ENCODE data around the gene ISY1. TPM values are rescaled to one million over a fixed set of nuclear protein-coding genes. Genes with fewer than 3 reads are reported as not detected.

Gene ISY1
- total RNA-seq, 4 donors from 2014 or later, result 4.1 to 39.3 (median 22.3) TPM

- Histone ChIP-seq H3K4me3 (no peak overlapping the region), H3K9me3 (no peaks in the 10 kb centered on the region), H3K36me3 (no peaks in the 10 kb centered on the region), H3K4me1 (no peaks in the 10 kb centered on the region), H3K27me3 (no peaks in the 10 kb centered on the region), H3K27ac (no peak overlapping the region)
- intact Hi-C loops (cut with DNase I; ENCODE audit: low total_unique reads), result no loop called here
- no peak for TF ChIP-seq POLR2A (IDR thresholded peaks at IDR 0.05)
- no peak for TF ChIP-seq CTCF (IDR thresholded peaks at IDR 0.05)
- no peak for DNase-seq
These were observed 30.5 kb downstream of the ISY1 start for GRCh38 chr3:129130291-129130813.

GRCh38 chr3:129128357-129129155 is 32.3 kb downstream of the ISY1 start:
- H3K4me1 ChIP-seq, result no peaks in the 10 kb centered on the region
- intact Hi-C loops (cut with DNase I; ENCODE audit: low total_unique reads), result no loop called here
- H3K36me3 ChIP-seq, result no peaks in the 10 kb centered on the region

GRCh38 chr3:129126726-129127280 is 34.1 kb downstream of the ISY1 start:
- intact Hi-C loops (cut with DNase I; ENCODE audit: low total_unique reads), result no loop called here
- Histone ChIP-seq H3K4me1 (no peaks in the 10 kb centered on the region), H3K4me3 (no peak overlapping the region), H3K36me3 (no peaks in the 10 kb centered on the region), H3K27ac (no peak overlapping the region), H3K9me3 (no peaks in the 10 kb centered on the region), H3K27me3 (no peaks in the 10 kb centered on the region)
- no peak for DNase-seq
- TF ChIP-seq POLR2A (IDR thresholded peaks at IDR 0.05) (no peak), CTCF (IDR thresholded peaks at IDR 0.05) (no peak)

More at GRCh38 chr3:129128357-129129155, 32.3 kb downstream of the ISY1 start:
- no peak overlapping the region for H3K27ac ChIP-seq
- DNase-seq, result no peak
- no peak overlapping the region for H3K4me3 ChIP-seq
- H3K27me3 ChIP-seq, result no peaks in the 10 kb centered on the region
- TF ChIP-seq CTCF (IDR thresholded peaks at IDR 0.05) (no peak), POLR2A (IDR thresholded peaks at IDR 0.05) (no peak)
- H3K9me3 ChIP-seq, result no peaks in the 10 kb centered on the region

DNA sequence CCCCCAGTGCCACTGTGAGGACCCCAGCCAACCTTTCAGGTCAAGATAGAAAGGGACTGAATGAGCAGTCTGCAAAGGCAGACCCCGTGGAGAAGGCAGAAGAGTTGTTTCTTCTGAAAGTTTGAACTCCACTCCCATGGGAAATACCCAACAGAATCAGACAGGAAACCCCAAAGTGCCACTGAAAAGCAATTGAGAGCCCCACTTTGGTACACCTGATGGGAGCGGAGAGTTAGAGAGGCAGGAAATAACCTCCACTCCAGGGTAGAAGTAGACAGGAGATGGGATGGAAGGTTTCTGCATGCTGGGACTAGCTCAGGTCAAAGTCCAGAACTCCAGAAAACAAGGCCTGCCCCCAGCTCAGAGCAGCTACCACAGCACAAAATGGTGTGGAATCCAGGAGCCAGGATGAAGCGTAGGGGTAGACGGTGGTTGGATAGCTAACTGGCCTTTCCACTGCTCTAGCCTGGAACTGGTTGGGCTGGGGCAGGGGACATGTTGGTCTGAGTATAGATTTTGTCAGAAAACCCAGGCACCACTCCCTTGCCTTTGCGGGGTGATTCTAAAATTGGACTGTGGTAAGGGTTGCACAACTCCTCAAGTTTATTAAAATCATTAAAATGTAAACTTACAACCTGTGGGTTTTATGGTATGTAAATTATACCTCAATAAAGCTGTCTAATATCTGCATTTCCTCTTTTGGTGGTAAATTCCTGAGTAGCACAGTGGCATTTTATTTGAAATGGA is 37.4 kb downstream of the ISY1 start:
- Histone ChIP-seq H3K36me3 (no peaks in the 10 kb centered on the region), H3K4me3 (no peak overlapping the region), H3K27ac (no peak overlapping the region), H3K27me3 (no peaks in the 10 kb centered on the region), H3K4me1 (peaks cover 0 to 6% of the 10 kb centered on the region in 2 donors), H3K9me3 (no peaks in the 10 kb centered on the region)
- TF ChIP-seq POLR2A (IDR thresholded peaks at IDR 0.05), result no peak
- no peak for DNase-seq
- intact Hi-C loops (cut with DNase I; ENCODE audit: low total_unique reads), result no loop called here

- Histone ChIP-seq H3K4me1 (peaks cover 0 to 6% of the 10 kb centered on the region in 2 donors), H3K9me3 (no peaks in the 10 kb centered on the region), H3K27ac (peak overlapping the region; percentile 87 to 95), H3K27me3 (no peaks in the 10 kb centered on the region), H3K4me3 (peak overlapping the region; percentile 56 to 85), H3K36me3 (no peaks in the 10 kb centered on the region)
- intact Hi-C loops (cut with DNase I; ENCODE audit: low total_unique reads), result no loop called here
- peak; percentile 41 to 45 for DNase-seq
- no peak for TF ChIP-seq CTCF (IDR thresholded peaks at IDR 0.05)
- TF ChIP-seq POLR2A (IDR thresholded peaks at IDR 0.05), result no peak
These were observed 38.4 kb downstream of the ISY1 start for GRCh38 chr3:129122412-129123011.
